K562 (cell line): ENCODE results near the gene LDAH. TPM values are rescaled to one million over a fixed set of nuclear protein-coding genes. Genes with fewer than 3 reads are reported as not detected.

Source experiments
- BRCA1 ChIP-seq, 2 experiments: fragments of 450-650 bp in 1 of 2; sonication (generic) in 1 of 2; formaldehyde crosslinking in 1 of 2; IDR thresholded peaks; 2 replicates each; pipeline versions ENCODE4 v1.5.0 to v1.6.1; 2017 to 2020; ENCODE audit warnings: mild to moderate bottlenecking in 1 of 2, missing genetic modification reagents in 1 of 2
- CTCF ChIP-seq, 3 experiments: IDR thresholded peaks in 2 of 3; conservative IDR thresholded peaks in 1 of 3; 2 replicates each; pipeline ENCODE4 v1.5.1; 2011 to 2012; ENCODE audit warnings: low read length in 3 of 3, mild to moderate bottlenecking in 3 of 3, control low read depth in 2 of 3, improper control_type of control experiment in 1 of 3, inconsistent platforms in 1 of 3, low read depth in 1 of 3, mixed read lengths in 1 of 3, moderate library complexity in 1 of 3; ENCODE audit not compliant: insufficient read depth in 2 of 3
- DMBX1 ChIP-seq: fragments of 250-450 bp; sonication (Bioruptor Pico); IDR thresholded peaks from 2 replicates; pipeline ENCODE4 v1.8.0; 2022; ENCODE audit warnings: inconsistent platforms, mild to moderate bottlenecking, moderate library complexity, borderline replicate concordance
- ETS1 ChIP-seq: conservative IDR thresholded peaks from 2 replicates; pipeline ENCODE4 v1.6.1; 2011; ENCODE audit warnings: low read depth, mild to moderate bottlenecking, low read length; ENCODE audit not compliant: control insufficient read depth
- FOXO4 ChIP-seq: fragments of 450-650 bp; formaldehyde crosslinking; IDR thresholded peaks from 2 replicates; pipeline ENCODE4 v1.4.0; 2020; ENCODE audit warnings: mild to moderate bottlenecking, moderate library complexity
- MAX ChIP-seq: sonication (generic); formaldehyde crosslinking; IDR thresholded peaks from 2 replicates; pipeline ENCODE4 v1.9.0; 2022; ENCODE audit warnings: mild to moderate bottlenecking, missing genetic modification reagents
- MEIS2 ChIP-seq: fragments of 450-650 bp; IDR thresholded peaks from 2 replicates; pipeline ENCODE4 v1.6.1; 2014; ENCODE audit warnings: mild to moderate bottlenecking; ENCODE audit not compliant: partially characterized antibody
- OTX1 ChIP-seq: fragments of 450-650 bp; formaldehyde crosslinking; IDR thresholded peaks from 2 replicates; pipeline ENCODE4 v1.4.0; 2022; ENCODE audit warnings: mild to moderate bottlenecking
- RREB1 ChIP-seq: fragments of 250-450 bp; sonication (Bioruptor Pico); IDR thresholded peaks from 2 replicates; pipeline ENCODE4 v1.4.0; 2020
- SOX6 ChIP-seq: fragments of 450-650 bp; IDR thresholded peaks from 2 replicates; pipeline ENCODE4 v1.6.1; 2014; ENCODE audit warnings: mild to moderate bottlenecking
- THRAP3 ChIP-seq: fragments of 450-650 bp; IDR thresholded peaks from 2 replicates; pipeline ENCODE4 v1.6.1; 2016; ENCODE audit warnings: mild to moderate bottlenecking, inconsistent platforms, borderline replicate concordance
- VEZF1 ChIP-seq: fragments of 200-800 bp; sonication (Bioruptor generic); IDR thresholded peaks from 2 replicates; pipeline ENCODE4 v1.6.1; 2017; ENCODE audit warnings: missing genetic modification characterization, missing compliant biosample characterization
- ZFPM2 ChIP-seq: fragments of 250-450 bp; sonication (Bioruptor Pico); IDR thresholded peaks from 2 replicates; pipeline ENCODE4 v1.5.1; 2022; ENCODE audit warnings: mild to moderate bottlenecking
- polyA plus RNA-seq, 8 experiments: library from polyadenylated mRNA; depleted of rRNA in 4 of 8; stranded (reverse) in 5 of 8; unstranded in 3 of 8; fragments of >200 nt; fragmentation: Nextera tagmentation in 2 of 8; fragmentation: Illumina TruSeq in 1 of 8; extraction: Ambion mirVana in 2 of 8; extraction: Trizol in 1 of 8; gene quantifications; 2 replicates each; pipeline versions ENCODE4 v1.2.1 to v1.2.3, GENCODE V29; 2011 to 2014; ENCODE audit warnings: inconsistent platforms in 1 of 8, missing spikeins in 1 of 8
- total RNA-seq, 7 experiments: library from RNA; depleted of rRNA in 6 of 7; stranded (reverse); fragments of >200 nt in 6 of 7; fragmentation: Illumina TruSeq in 2 of 7; extraction: Trizol in 2 of 7; gene quantifications; 2 replicates each; pipeline versions ENCODE4 v1.2.1 to v1.2.3, GENCODE V29; 2011 to 2021; ENCODE audit warnings: low replicate concordance in 1 of 7

LDAH gene
- total and polyA plus RNA-seq, 9 of the 15 experiments (the other 6 are each of a cell fraction or from before 2014, with no cell fraction given): 22.3 to 60.1 (median 40.0) TPM

GRCh38 chr2:20635675-20636584, 187.0 kb downstream of the LDAH start (continued):
- TF ChIP-seq RREB1 (CRISPR knock-in tag): no peak
- TF ChIP-seq THRAP3: no peak
- TF ChIP-seq MEIS2: no peak
- peak; percentile 50; the same call in 1 of the 2 replicates for TF ChIP-seq MAX
- no peak for TF ChIP-seq FOXO4 (CRISPR knock-in tag)
- TF ChIP-seq BRCA1 (IDR thresholded peaks at IDR 0.05): no peak
- TF ChIP-seq BRCA1 (CRISPR knock-in tag; IDR thresholded peaks at IDR 0.05): no peak
- TF ChIP-seq SOX6: 0 out of 2 replicates have a peak, but pooled peaks have one; percentile 22
- TF ChIP-seq OTX1 (CRISPR knock-in tag): no peak
- peak; percentile 65 for TF ChIP-seq VEZF1
- no peak for TF ChIP-seq ETS1
- no peak for TF ChIP-seq ZFPM2 (CRISPR knock-in tag)
- no peak for TF ChIP-seq DMBX1
- TF ChIP-seq CTCF (IDR thresholded peaks at IDR 0.05 in 2 of 3, conservative IDR thresholded peaks at IDR 0.05 in 1 of 3; ENCODE audit: insufficient read depth in 2 of 3, low read depth in 1 of 3, low read length in 3 of 3): peak; percentile 93 to 98 (median 96)
